Stomach (tissue), 4 donors: Measurements from ENCODE around the gene KRTAP10-3.

Experiments
- CTCF ChIP-seq, 7 experiments: fragments of 450-650 bp in 4 of 7; fragments of 200-600 bp in 3 of 7; sonication (generic) in 3 of 7; IDR thresholded peaks; one replicate each; pipeline ENCODE4 v1.5.1; 2016 to 2019; ENCODE audit warnings: antibody characterized with exemption in 7 of 7, control low read depth in 2 of 7, mild to moderate bottlenecking in 1 of 7
- EP300 ChIP-seq: sonication (generic); formaldehyde crosslinking; IDR thresholded peaks from one replicate; pipeline ENCODE4 v1.6.1; 2017; ENCODE audit warnings: antibody characterized with exemption
- POLR2A ChIP-seq, 4 donors: fragments of 450-650 bp; IDR thresholded peaks; one replicate each; pipeline ENCODE4 v1.6.1; 2016; ENCODE audit warnings: antibody characterized with exemption in 4 of 4, control low read depth in 2 of 4, mild to moderate bottlenecking in 1 of 4, moderate library complexity in 1 of 4
- POLR2AphosphoS5 ChIP-seq, 3 donors: sonication (generic); formaldehyde crosslinking; IDR thresholded peaks; one replicate each; pipeline ENCODE4 v1.6.1; 2016; ENCODE audit warnings: antibody characterized with exemption in 3 of 3

GRCh38 chr21:44552681-44553080, 5.9 kb downstream of the KRTAP10-3 start:
- no peak for TF ChIP-seq CTCF (IDR thresholded peaks at IDR 0.05)
- no peak for TF ChIP-seq POLR2AphosphoS5 (IDR thresholded peaks at IDR 0.05)
- no peak for TF ChIP-seq POLR2A (IDR thresholded peaks at IDR 0.05)
- no peak for TF ChIP-seq EP300
